Liver (tissue), 3 donors: ENCODE results near the gene SLC32A1.

Experiments
- HNF4A ChIP-seq, 2 donors: conservative IDR thresholded peaks; 2 replicates each; pipeline ENCODE4 v1.6.1; 2016; ENCODE audit warnings: antibody characterized with exemption in 2 of 2, mild to moderate bottlenecking in 2 of 2
- YY1 ChIP-seq: IDR thresholded peaks from 2 replicates; pipeline ENCODE4 v1.6.1; 2016; ENCODE audit warnings: antibody characterized with exemption, mild to moderate bottlenecking
- TF ChIP-seq, protein P1 (sequence below): fragments of 150-350 bp; IDR thresholded peaks from 2 replicates; pipeline ENCODE4 v1.5.1; 2017; ENCODE audit warnings: improper control_type of control experiment, low read depth, low read length; ENCODE audit not compliant: missing input control
- donor health status: healthy.
- donor health status: healthy.

DNA sequence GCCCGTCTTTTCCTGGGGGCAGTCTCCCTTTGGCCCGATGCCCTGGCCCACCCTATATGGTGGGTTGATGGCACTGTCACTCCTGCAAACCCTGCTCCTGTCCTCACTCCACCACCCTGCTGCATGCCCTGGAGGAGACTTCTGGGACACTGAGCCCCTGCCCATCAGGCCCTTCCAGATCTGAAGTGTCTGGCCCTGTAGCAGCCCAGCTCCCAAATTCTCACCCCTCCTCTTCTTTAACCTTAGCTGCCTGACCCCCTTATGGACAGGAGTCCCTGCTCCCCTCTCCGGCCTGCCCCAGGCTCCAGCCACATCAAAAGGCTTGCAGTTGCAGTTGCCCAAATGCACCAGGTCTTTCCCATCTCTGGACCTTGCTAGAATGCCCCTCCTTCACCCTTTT is 20.8 kb upstream of the SLC32A1 start:
- TF ChIP-seq YY1 = no peak
- TF ChIP-seq, protein P1, sequence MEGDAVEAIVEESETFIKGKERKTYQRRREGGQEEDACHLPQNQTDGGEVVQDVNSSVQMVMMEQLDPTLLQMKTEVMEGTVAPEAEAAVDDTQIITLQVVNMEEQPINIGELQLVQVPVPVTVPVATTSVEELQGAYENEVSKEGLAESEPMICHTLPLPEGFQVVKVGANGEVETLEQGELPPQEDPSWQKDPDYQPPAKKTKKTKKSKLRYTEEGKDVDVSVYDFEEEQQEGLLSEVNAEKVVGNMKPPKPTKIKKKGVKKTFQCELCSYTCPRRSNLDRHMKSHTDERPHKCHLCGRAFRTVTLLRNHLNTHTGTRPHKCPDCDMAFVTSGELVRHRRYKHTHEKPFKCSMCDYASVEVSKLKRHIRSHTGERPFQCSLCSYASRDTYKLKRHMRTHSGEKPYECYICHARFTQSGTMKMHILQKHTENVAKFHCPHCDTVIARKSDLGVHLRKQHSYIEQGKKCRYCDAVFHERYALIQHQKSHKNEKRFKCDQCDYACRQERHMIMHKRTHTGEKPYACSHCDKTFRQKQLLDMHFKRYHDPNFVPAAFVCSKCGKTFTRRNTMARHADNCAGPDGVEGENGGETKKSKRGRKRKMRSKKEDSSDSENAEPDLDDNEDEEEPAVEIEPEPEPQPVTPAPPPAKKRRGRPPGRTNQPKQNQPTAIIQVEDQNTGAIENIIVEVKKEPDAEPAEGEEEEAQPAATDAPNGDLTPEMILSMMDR = no peak
- no peak for TF ChIP-seq HNF4A (conservative IDR thresholded peaks at IDR 0.05)
